CD14-positive monocyte (primary cell): ENCODE measurements around the gene TRPM4. TPM values are rescaled to one million over a fixed set of nuclear protein-coding genes. Genes with fewer than 3 reads are reported as not detected.
A peak's percentile ranks its signal among the peaks of the same experiment; 100 is the strongest.

Source experiments
- DNase-seq, 3 donors: peaks; one replicate each; pipeline ENCODE4 v3.0.0-alpha.2; 2011 to 2022
- H2AFZ ChIP-seq: 2 replicates; pipeline ENCODE4 v1.6.0; 2012; ENCODE audit warnings: mild to moderate bottlenecking, low read depth, low read length, inconsistent platforms; ENCODE audit not compliant: insufficient read depth, poor library complexity, severe bottlenecking
- H3K27ac ChIP-seq, 2 donors: 1 replicate in 1 of 2; 2 replicates in 1 of 2; pipeline ENCODE4 v1.5.1; 2012 to 2013; ENCODE audit warnings: low read length in 2 of 2, control low read depth in 1 of 2, inconsistent platforms in 1 of 2, low read depth in 1 of 2, mild to moderate bottlenecking in 1 of 2
- H3K27me3 ChIP-seq, 2 donors: one replicate each; pipeline versions ENCODE4 v1.6.0 to v1.6.1; 2011 to 2013; ENCODE audit warnings: low read length in 2 of 2; ENCODE audit not compliant: control insufficient read depth in 2 of 2, insufficient read depth in 2 of 2
- H3K36me3 ChIP-seq, 2 donors: replicated peaks in 1 of 2; 1 replicate in 1 of 2; 2 replicates in 1 of 2; pipeline versions ENCODE4 v1.5.1 to v1.6.1; 2012 to 2013; ENCODE audit warnings: low read length in 2 of 2, control low read depth in 1 of 2, inconsistent platforms in 1 of 2, mild to moderate bottlenecking in 1 of 2; ENCODE audit not compliant: insufficient read depth in 2 of 2, control insufficient read depth in 1 of 2
- H3K4me1 ChIP-seq, 2 donors: 1 replicate in 1 of 2; 2 replicates in 1 of 2; pipeline versions ENCODE4 v1.5.1 to v1.6.1; 2012 to 2013; ENCODE audit warnings: low read length in 2 of 2, control low read depth in 1 of 2, inconsistent platforms in 1 of 2, mild to moderate bottlenecking in 1 of 2, moderate library complexity in 1 of 2; ENCODE audit not compliant: insufficient read depth in 2 of 2, control insufficient read depth in 1 of 2
- H3K4me2 ChIP-seq: replicated peaks from 2 replicates; pipeline ENCODE3; 2012; ENCODE audit warnings: low read length, moderate library complexity, mild to moderate bottlenecking; ENCODE audit not compliant: poor library complexity, severe bottlenecking; ENCODE audit errors: extremely low read depth
- H3K4me3 ChIP-seq, 3 experiments: fragments of 200-600 bp in 1 of 3; sonication (generic) in 1 of 3; replicated peaks in 1 of 3; 1 replicate in 2 of 3; 2 replicates in 1 of 3; pipeline ENCODE4 v1.5.1; 2011 to 2013; ENCODE audit warnings: low read length in 3 of 3, mild to moderate bottlenecking in 3 of 3, control low read depth in 2 of 3, low read depth in 2 of 3, inconsistent platforms in 1 of 3, moderate library complexity in 1 of 3
- H3K79me2 ChIP-seq: 2 replicates; pipeline ENCODE4 v1.6.0; 2012; ENCODE audit warnings: mild to moderate bottlenecking, control low read depth, inconsistent platforms, low read length, moderate library complexity; ENCODE audit not compliant: insufficient read depth
- H3K9ac ChIP-seq: 2 replicates; pipeline ENCODE4 v1.6.0; 2017; ENCODE audit warnings: low read length, mild to moderate bottlenecking; ENCODE audit not compliant: insufficient read depth, poor library complexity, severe bottlenecking
- H3K9me3 ChIP-seq, 2 donors: replicated peaks in 1 of 2; 1 replicate in 1 of 2; 2 replicates in 1 of 2; pipeline versions ENCODE4 v1.5.1 to v1.6.1; 2012 to 2013; ENCODE audit warnings: low read length in 2 of 2, control low read depth in 1 of 2; ENCODE audit not compliant: control insufficient read depth in 1 of 2, insufficient read depth in 1 of 2
- H4K20me1 ChIP-seq: 2 replicates; pipeline ENCODE4 v1.6.0; 2012; ENCODE audit warnings: mild to moderate bottlenecking, low read length, control low read depth, moderate library complexity; ENCODE audit not compliant: insufficient read depth
- H3K27ac Mint-ChIP-seq, 7 donors: one replicate each; pipeline ENCODE4 v1.8.0; 2020; ENCODE audit warnings: mild to moderate bottlenecking in 7 of 7, mixed read lengths in 7 of 7, moderate library complexity in 6 of 7, inconsistent platforms in 2 of 7
- H3K27me3 Mint-ChIP-seq, 3 donors: one replicate each; pipeline ENCODE4 v1.8.0; 2021 to 2022; ENCODE audit warnings: low read depth in 3 of 3, mild to moderate bottlenecking in 3 of 3, mixed read lengths in 3 of 3, moderate library complexity in 3 of 3, inconsistent platforms in 1 of 3
- H3K36me3 Mint-ChIP-seq, 2 donors: one replicate each; pipeline ENCODE4 v1.8.0; 2020; ENCODE audit warnings: mixed read lengths in 2 of 2, inconsistent platforms in 1 of 2, mild to moderate bottlenecking in 1 of 2
- H3K4me1 Mint-ChIP-seq: one replicate; pipeline ENCODE4 v1.8.0; 2020; ENCODE audit warnings: mild to moderate bottlenecking, mixed read lengths
- H3K4me3 Mint-ChIP-seq, 2 donors: one replicate each; pipeline ENCODE4 v1.8.0; 2020; ENCODE audit warnings: mild to moderate bottlenecking in 2 of 2, mixed read lengths in 2 of 2, moderate library complexity in 1 of 2
- H3K9me3 Mint-ChIP-seq, 7 donors: one replicate each; pipeline ENCODE4 v1.8.0; 2020 to 2022; ENCODE audit warnings: mixed read lengths in 7 of 7, mild to moderate bottlenecking in 6 of 7, moderate library complexity in 6 of 7, inconsistent platforms in 2 of 7
- WGBS: methylation state at CpG from one replicate; pipeline ENCODE4 v1.1.5; 2013; ENCODE audit warnings: missing lambda C conversion rate; ENCODE audit not compliant: insufficient coverage; 5-methylcytosine and 5-hydroxymethylcytosine counted together
- intact Hi-C, 2 donors: fragments of 100-400 bp; cut with micrococcal nuclease; formaldehyde crosslinking; loops; one replicate each; pipeline versions ENCODE4 v1.15.0 to v1.15.1; 2023
- polyA plus RNA-seq, 3 donors: library from polyadenylated mRNA; depleted of rRNA in 1 of 3; unstranded in 2 of 3; stranded (reverse) in 1 of 3; fragments of 300-500 nt in 2 of 3; fragments of >200 nt in 1 of 3; fragmentation: Illumina TruSeq in 2 of 3; gene quantifications; 1 replicate in 2 of 3; 2 replicates in 1 of 3; pipeline ENCODE4 v1.2.3, GENCODE V29; 2012 to 2021
- TF ChIP-seq, protein P1 (sequence below): fragments of 200-600 bp; IDR thresholded peaks from one replicate; pipeline ENCODE4 v1.8.0; 2022; ENCODE audit warnings: antibody characterized with exemption, mild to moderate bottlenecking

TRPM4 gene
- polyA plus RNA-seq, 3 donors, result 6.0 to 6.9 (median 6.6) TPM

GRCh38 chr19:49153167-49153809 lies 4.3 kb upstream of the TRPM4 start:
- Histone ChIP-seq H3K27ac (no peak overlapping the region), H3K9ac (no peak overlapping the region), H2AFZ (no peak overlapping the region), H3K9me3 (peaks cover 22 to 26% of the 10 kb centered on the region in 2 donors), H3K27me3 (peaks cover 18 to 71% of the 10 kb centered on the region in 2 donors), H3K4me1 (peaks cover 39 to 64% of the 10 kb centered on the region in 2 donors), H3K36me3 (no peaks in the 10 kb centered on the region), H3K4me2 (no peak overlapping the region), H3K4me3 (no peak overlapping the region), H4K20me1 (no peaks in the 10 kb centered on the region), H3K79me2 (no peaks in the 10 kb centered on the region)
- Mint-ChIP-seq H3K9me3 (peaks cover 14 to 36% (median 28%) of the 10 kb centered on the region in 7 donors), H3K4me3 (peak overlapping the region in 1 of 2 donors; percentile 36), H3K27me3 (peaks cover 65 to 95% (median 86%) of the 10 kb centered on the region in 3 donors), H3K27ac (no peak overlapping the region), H3K4me1 (peaks cover 52% of the 10 kb centered on the region), H3K36me3 (peaks cover 3% of the 10 kb centered on the region in 2 donors)
- TF ChIP-seq, protein P1, sequence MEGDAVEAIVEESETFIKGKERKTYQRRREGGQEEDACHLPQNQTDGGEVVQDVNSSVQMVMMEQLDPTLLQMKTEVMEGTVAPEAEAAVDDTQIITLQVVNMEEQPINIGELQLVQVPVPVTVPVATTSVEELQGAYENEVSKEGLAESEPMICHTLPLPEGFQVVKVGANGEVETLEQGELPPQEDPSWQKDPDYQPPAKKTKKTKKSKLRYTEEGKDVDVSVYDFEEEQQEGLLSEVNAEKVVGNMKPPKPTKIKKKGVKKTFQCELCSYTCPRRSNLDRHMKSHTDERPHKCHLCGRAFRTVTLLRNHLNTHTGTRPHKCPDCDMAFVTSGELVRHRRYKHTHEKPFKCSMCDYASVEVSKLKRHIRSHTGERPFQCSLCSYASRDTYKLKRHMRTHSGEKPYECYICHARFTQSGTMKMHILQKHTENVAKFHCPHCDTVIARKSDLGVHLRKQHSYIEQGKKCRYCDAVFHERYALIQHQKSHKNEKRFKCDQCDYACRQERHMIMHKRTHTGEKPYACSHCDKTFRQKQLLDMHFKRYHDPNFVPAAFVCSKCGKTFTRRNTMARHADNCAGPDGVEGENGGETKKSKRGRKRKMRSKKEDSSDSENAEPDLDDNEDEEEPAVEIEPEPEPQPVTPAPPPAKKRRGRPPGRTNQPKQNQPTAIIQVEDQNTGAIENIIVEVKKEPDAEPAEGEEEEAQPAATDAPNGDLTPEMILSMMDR, result no peak
- intact Hi-C loops, result loop anchor here in 1 of 2 donors (5.0 kb wide), 1 partner anchor 54 kb away; no protein-coding TSS in a partner anchor
- 65% methylated on average over 4 of the region's 10 CpGs for WGBS
- no peak for DNase-seq

GRCh38 chr19:49154279-49154678 lies 3.3 kb upstream of the TRPM4 start:
- H3K4me3 ChIP-seq, result no peak overlapping the region
- no peak overlapping the region for H3K27ac Mint-ChIP-seq
- H3K9ac ChIP-seq, result no peak overlapping the region
- intact Hi-C loops, result loop anchor here in 1 of 2 donors (5.0 kb wide), 1 partner anchor 53 kb away; no protein-coding TSS in a partner anchor
- peaks cover 0 to 3% of the 10 kb centered on the region in 2 donors for H3K36me3 Mint-ChIP-seq
- peaks cover 14 to 16% of the 10 kb centered on the region in 2 donors for H3K9me3 ChIP-seq
- H3K9me3 Mint-ChIP-seq, result peaks cover 12 to 27% (median 19%) of the 10 kb centered on the region in 7 donors
- H3K27ac ChIP-seq, result no peak overlapping the region
- H3K4me3 Mint-ChIP-seq, result peak overlapping the region in 1 of 2 donors; percentile 49
- no peak overlapping the region for H2AFZ ChIP-seq
- no peaks in the 10 kb centered on the region for H3K36me3 ChIP-seq
- H3K4me1 ChIP-seq, result peaks cover 34 to 59% of the 10 kb centered on the region in 2 donors
- 87% methylated on average over 5 of the region's 6 CpGs for WGBS
- DNase-seq, result no peak
- H3K4me1 Mint-ChIP-seq, result peaks cover 47% of the 10 kb centered on the region
- H3K27me3 Mint-ChIP-seq, result peaks cover 65 to 92% (median 84%) of the 10 kb centered on the region in 3 donors
- H3K79me2 ChIP-seq, result no peaks in the 10 kb centered on the region
- H3K4me2 ChIP-seq, result no peak overlapping the region
- no peaks in the 10 kb centered on the region for H4K20me1 ChIP-seq
- TF ChIP-seq, protein P1, result no peak
- peaks cover 13 to 67% of the 10 kb centered on the region in 2 donors for H3K27me3 ChIP-seq
